HepG2 (cell line): ENCODE results near the gene SAMD10. TPM values are rescaled to one million over a fixed set of nuclear protein-coding genes. Genes with fewer than 3 reads are reported as not detected.

ENCODE experiments used
- ARNT ChIP-seq: fragments of 450-650 bp; IDR thresholded peaks from 2 replicates; pipeline ENCODE4 v1.6.1; 2017
- EHMT2 ChIP-seq: fragments of 200-600 bp; sonication (generic); IDR thresholded peaks from 2 replicates; pipeline ENCODE4 v1.7.0; 2017; ENCODE audit warnings: antibody characterized with exemption, low read depth, low read length, borderline replicate concordance
- FOXO1 ChIP-seq: sonication (generic); formaldehyde crosslinking; IDR thresholded peaks from 2 replicates; pipeline ENCODE4 v1.4.0; 2020; ENCODE audit warnings: missing genetic modification reagents
- HNF4G ChIP-seq, 2 experiments: sonication (generic) in 1 of 2; formaldehyde crosslinking in 1 of 2; IDR thresholded peaks; 2 replicates each; pipeline versions ENCODE4 v1.4.0 to v1.6.1; 2011 to 2020; ENCODE audit warnings: borderline replicate concordance in 2 of 2, low read depth in 2 of 2, mild to moderate bottlenecking in 2 of 2, low read length in 1 of 2, missing genetic modification reagents in 1 of 2, moderate library complexity in 1 of 2
- KDM2A ChIP-seq: sonication (generic); formaldehyde crosslinking; IDR thresholded peaks from 2 replicates; pipeline ENCODE4 v1.4.0; 2020; ENCODE audit warnings: low read depth, missing genetic modification reagents, borderline replicate concordance
- KDM5B ChIP-seq: sonication (generic); formaldehyde crosslinking; IDR thresholded peaks from 2 replicates; pipeline ENCODE4 v1.4.0; 2020; ENCODE audit warnings: missing genetic modification reagents, mild to moderate bottlenecking, borderline replicate concordance
- MED1 ChIP-seq: sonication (generic); formaldehyde crosslinking; IDR thresholded peaks from 2 replicates; pipeline ENCODE4 v1.4.0; 2020; ENCODE audit warnings: missing genetic modification reagents
- MXD4 ChIP-seq: IDR thresholded peaks from 2 replicates; pipeline ENCODE4 v1.6.1; 2016; ENCODE audit warnings: mild to moderate bottlenecking, missing biosample characterization, missing genetic modification reagents
- NFE2L2 ChIP-seq: fragments of 150-350 bp; IDR thresholded peaks from 2 replicates; pipeline ENCODE4 v1.6.1; 2014; ENCODE audit warnings: low read length
- NFRKB ChIP-seq: fragments of 450-650 bp; IDR thresholded peaks from 2 replicates; pipeline ENCODE4 v1.6.1; 2017
- PAXIP1 ChIP-seq: sonication (generic); formaldehyde crosslinking; conservative IDR thresholded peaks from 2 replicates; pipeline ENCODE4 v1.4.0; 2020; ENCODE audit warnings: mild to moderate bottlenecking, missing genetic modification reagents, moderate library complexity
- RFX1 ChIP-seq: fragments of 450-650 bp; IDR thresholded peaks from 2 replicates; pipeline ENCODE4 v1.6.1; 2017
- SKI ChIP-seq: fragments of 450-650 bp; IDR thresholded peaks from one replicate; pipeline ENCODE4 v1.6.1; 2018; ENCODE audit warnings: mild to moderate bottlenecking; ENCODE audit not compliant: partially characterized antibody
- ZFP90 ChIP-seq: sonication (generic); formaldehyde crosslinking; IDR thresholded peaks from 2 replicates; pipeline ENCODE4 v1.8.0; 2022; ENCODE audit warnings: missing genetic modification reagents, mild to moderate bottlenecking, inconsistent platforms, borderline replicate concordance
- ZNF235 ChIP-seq: sonication (generic); formaldehyde crosslinking; IDR thresholded peaks from 2 replicates; pipeline ENCODE4 v1.8.1; 2023; ENCODE audit warnings: mild to moderate bottlenecking, missing genetic modification reagents, borderline replicate concordance
- ZNF619 ChIP-seq: sonication (generic); formaldehyde crosslinking; IDR thresholded peaks from 2 replicates; pipeline ENCODE4 v1.4.0; 2020; ENCODE audit warnings: mild to moderate bottlenecking, missing genetic modification reagents
- ZNF670 ChIP-seq: sonication (generic); formaldehyde crosslinking; IDR thresholded peaks from 2 replicates; pipeline ENCODE4 v1.8.0; 2022; ENCODE audit warnings: mild to moderate bottlenecking, missing genetic modification reagents, borderline replicate concordance
- polyA plus RNA-seq, 8 experiments: library from polyadenylated mRNA; depleted of rRNA in 3 of 8; stranded (reverse) in 7 of 8; unstranded in 1 of 8; fragments of >200 nt; fragmentation: Illumina TruSeq in 4 of 8; extraction: Trizol in 4 of 8; gene quantifications; 2 replicates each; pipeline versions ENCODE4 v1.2.1 to v1.2.3, GENCODE V29; 2011 to 2016; ENCODE audit warnings: low read depth in 4 of 8, missing spikeins in 1 of 8, mixed read lengths in 1 of 8; ENCODE audit not compliant: insufficient read depth in 1 of 8
- total RNA-seq, 5 experiments: library from RNA; depleted of rRNA; stranded (reverse); fragments of >200 nt; fragmentation: Illumina TruSeq; extraction: Trizol; gene quantifications; 2 replicates each; pipeline ENCODE4 v1.2.3, GENCODE V29; 2016; ENCODE audit warnings: low read depth in 1 of 5
- TF ChIP-seq, protein P1 (sequence below): sonication (generic); formaldehyde crosslinking; IDR thresholded peaks from 2 replicates; pipeline ENCODE4 v1.5.1; 2020; ENCODE audit warnings: missing genetic modification reagents, mild to moderate bottlenecking, borderline replicate concordance
- TF ChIP-seq, protein P2 (sequence below): sonication (generic); formaldehyde crosslinking; IDR thresholded peaks from 2 replicates; pipeline ENCODE4 v1.4.0; 2020; ENCODE audit warnings: mild to moderate bottlenecking, missing genetic modification reagents
- TF ChIP-seq, protein P3 (sequence below): sonication (generic); formaldehyde crosslinking; conservative IDR thresholded peaks from 2 replicates; pipeline ENCODE4 v1.8.0; 2022; ENCODE audit warnings: low read depth, missing genetic modification reagents

SAMD10 gene
- total and polyA plus RNA-seq, 2 of the 13 experiments (the other 11 are each of a cell fraction or from before 2014, with no cell fraction given) = 6.1 to 11.0 TPM

DNA sequence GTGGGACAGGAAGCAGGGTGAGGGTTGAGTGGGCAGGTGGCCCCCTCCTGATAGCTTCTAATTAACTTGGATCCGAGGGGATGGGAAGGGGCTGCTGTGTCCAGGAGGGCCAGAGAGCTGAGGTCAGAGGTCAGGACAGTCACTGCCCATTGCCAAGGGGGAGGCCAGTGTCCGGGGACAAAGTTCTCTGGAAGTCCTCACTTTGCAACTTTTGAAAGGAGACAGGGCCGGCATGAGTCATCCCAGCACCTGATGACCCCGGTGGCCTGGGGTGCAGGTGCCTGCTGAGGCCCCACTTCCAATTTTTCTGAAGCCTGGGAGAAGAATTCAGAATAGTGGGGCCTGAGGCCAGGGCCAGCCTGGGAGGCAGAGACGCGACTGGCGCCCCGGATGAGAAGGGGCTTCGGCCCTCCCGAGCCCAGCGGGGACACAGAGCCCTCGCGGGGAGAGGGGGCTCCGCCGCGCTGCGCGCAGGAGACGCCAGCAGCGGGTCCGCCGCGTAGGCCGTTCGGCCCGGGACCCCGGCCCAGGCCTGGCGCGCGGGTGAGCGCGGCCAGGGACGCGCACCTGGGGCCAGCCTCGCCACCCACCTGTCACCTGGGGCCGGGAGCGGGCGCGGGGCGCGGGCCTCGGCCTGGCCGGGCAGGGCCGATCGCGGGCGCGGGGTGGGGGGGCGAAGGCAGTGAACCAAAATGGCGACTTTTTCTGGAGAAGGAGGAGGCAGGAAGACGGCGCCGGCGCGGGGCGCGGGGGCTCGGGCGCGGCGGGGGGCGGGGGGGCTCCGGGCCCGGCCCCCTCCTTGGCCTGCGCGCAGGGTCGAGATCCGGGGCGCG, 10.3 kb downstream of the SAMD10 start (continued):
- TF ChIP-seq, protein P1, sequence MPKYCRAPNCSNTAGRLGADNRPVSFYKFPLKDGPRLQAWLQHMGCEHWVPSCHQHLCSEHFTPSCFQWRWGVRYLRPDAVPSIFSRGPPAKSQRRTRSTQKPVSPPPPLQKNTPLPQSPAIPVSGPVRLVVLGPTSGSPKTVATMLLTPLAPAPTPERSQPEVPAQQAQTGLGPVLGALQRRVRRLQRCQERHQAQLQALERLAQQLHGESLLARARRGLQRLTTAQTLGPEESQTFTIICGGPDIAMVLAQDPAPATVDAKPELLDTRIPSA (CRISPR knock-in tag) = no peak
- TF ChIP-seq MXD4 (CRISPR knock-in tag) (peak; percentile 58; the same call in 1 of the 2 replicates), RFX1 (no peak), KDM5B (CRISPR knock-in tag) (peak; percentile 91; the same call in 1 of the 2 replicates), MED1 (CRISPR knock-in tag) (peak; percentile 85), ZFP90 (CRISPR knock-in tag) (0 out of 2 replicates have a peak, but pooled peaks have one; percentile 33), KDM2A (peak; percentile 70), ZNF670 (CRISPR knock-in tag) (no peak), PAXIP1 (CRISPR knock-in tag) (peak; percentile 92), NFRKB (no peak), NFE2L2 (no peak), HNF4G (IDR thresholded peaks at IDR 0.05; ENCODE audit: borderline replicate concordance, low read depth, low read length) (peak; percentile 93), HNF4G (CRISPR knock-in tag; IDR thresholded peaks at IDR 0.05; ENCODE audit: borderline replicate concordance, low read depth) (peak; percentile 95), FOXO1 (CRISPR knock-in tag) (no peak; the same call in 1 of the 2 replicates), ARNT (no peak), SKI (no peak), ZNF619 (CRISPR knock-in tag) (peak; percentile 93; the same call in 1 of the 2 replicates), ZNF235 (0 out of 2 replicates have a peak, but pooled peaks have one; percentile 56), EHMT2 (no peak)
- TF ChIP-seq, protein P2, sequence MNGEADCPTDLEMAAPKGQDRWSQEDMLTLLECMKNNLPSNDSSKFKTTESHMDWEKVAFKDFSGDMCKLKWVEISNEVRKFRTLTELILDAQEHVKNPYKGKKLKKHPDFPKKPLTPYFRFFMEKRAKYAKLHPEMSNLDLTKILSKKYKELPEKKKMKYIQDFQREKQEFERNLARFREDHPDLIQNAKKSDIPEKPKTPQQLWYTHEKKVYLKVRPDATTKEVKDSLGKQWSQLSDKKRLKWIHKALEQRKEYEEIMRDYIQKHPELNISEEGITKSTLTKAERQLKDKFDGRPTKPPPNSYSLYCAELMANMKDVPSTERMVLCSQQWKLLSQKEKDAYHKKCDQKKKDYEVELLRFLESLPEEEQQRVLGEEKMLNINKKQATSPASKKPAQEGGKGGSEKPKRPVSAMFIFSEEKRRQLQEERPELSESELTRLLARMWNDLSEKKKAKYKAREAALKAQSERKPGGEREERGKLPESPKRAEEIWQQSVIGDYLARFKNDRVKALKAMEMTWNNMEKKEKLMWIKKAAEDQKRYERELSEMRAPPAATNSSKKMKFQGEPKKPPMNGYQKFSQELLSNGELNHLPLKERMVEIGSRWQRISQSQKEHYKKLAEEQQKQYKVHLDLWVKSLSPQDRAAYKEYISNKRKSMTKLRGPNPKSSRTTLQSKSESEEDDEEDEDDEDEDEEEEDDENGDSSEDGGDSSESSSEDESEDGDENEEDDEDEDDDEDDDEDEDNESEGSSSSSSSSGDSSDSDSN (CRISPR knock-in tag) = peak; percentile 70
- TF ChIP-seq, protein P3, sequence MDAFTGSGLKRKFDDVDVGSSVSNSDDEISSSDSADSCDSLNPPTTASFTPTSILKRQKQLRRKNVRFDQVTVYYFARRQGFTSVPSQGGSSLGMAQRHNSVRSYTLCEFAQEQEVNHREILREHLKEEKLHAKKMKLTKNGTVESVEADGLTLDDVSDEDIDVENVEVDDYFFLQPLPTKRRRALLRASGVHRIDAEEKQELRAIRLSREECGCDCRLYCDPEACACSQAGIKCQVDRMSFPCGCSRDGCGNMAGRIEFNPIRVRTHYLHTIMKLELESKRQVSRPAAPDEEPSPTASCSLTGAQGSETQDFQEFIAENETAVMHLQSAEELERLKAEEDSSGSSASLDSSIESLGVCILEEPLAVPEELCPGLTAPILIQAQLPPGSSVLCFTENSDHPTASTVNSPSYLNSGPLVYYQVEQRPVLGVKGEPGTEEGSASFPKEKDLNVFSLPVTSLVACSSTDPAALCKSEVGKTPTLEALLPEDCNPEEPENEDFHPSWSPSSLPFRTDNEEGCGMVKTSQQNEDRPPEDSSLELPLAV (CRISPR knock-in tag) = no peak
